Measurements from ENCODE around the gene TANC1. TPM values are rescaled to one million over a fixed set of nuclear protein-coding genes. Genes with fewer than 3 reads are reported as not detected.

The TANC1 gene
- total and polyA plus RNA-seq, 2 of the 4 experiments (the other 2 are of a cell fraction), result 10.2 to 12.9 TPM

GRCh38 chr2:159080641-159081040, 112.2 kb downstream of the TANC1 start:
- CTCF ChIA-PET, result interaction anchor here (0.6 kb wide), 1 partner anchor 1307 kb away, joined by 6 read pairs; no protein-coding TSS in a partner anchor
- H2BK15ac ChIP-seq (ENCODE audit: low read depth, low read length), result no peak overlapping the region
- no peak for DNase-seq
- peak overlapping the region; percentile 16; the same call in 1 of the 2 replicates for H2AK5ac ChIP-seq (ENCODE audit: low read depth, low read length)
- no peak overlapping the region for H3K4me2 ChIP-seq (ENCODE audit: low read depth, low read length)
- no peak overlapping the region for H2BK20ac ChIP-seq (ENCODE audit: low read depth, low read length)
- ATAC-seq (ENCODE audit: low read depth), result no peak
- H3K4me3 ChIP-seq (ENCODE audit: insufficient read depth, low read depth, low read length), result no peak overlapping the region
- in situ Hi-C loops (cut with MboI; ENCODE audit: low sequenced_read_pairs), result no loop called here
- no peak overlapping the region for H4K91ac ChIP-seq (ENCODE audit: insufficient read depth, low read depth, low read length)
- H2BK120ac ChIP-seq (ENCODE audit: low read depth, low read length), result no peak overlapping the region
- H3K9me1 ChIP-seq (ENCODE audit: insufficient read depth, low read length), result peaks cover 17% of the 10 kb centered on the region
- no peak overlapping the region for H4K5ac ChIP-seq (ENCODE audit: low read depth, low read length)
- peaks cover 13% of the 10 kb centered on the region for H3K4me1 ChIP-seq (ENCODE audit: control insufficient read depth, insufficient read depth, low read length)
- H3K56ac ChIP-seq (ENCODE audit: extremely low read depth, insufficient read depth, low read length), result no peak overlapping the region
- no peaks in the 10 kb centered on the region for H3K36me3 ChIP-seq (ENCODE audit: control insufficient read depth, insufficient read depth, low read length)
- dilution Hi-C loops (cut with HindIII; ENCODE audit: low sequenced_read_pairs, unreplicated experiment), result no loop called here
- no peaks in the 10 kb centered on the region for H3K9me3 ChIP-seq (ENCODE audit: control insufficient read depth, insufficient read depth, low read length)
- peaks cover 19 to 43% of the 10 kb centered on the region in 2 experiments for H3K79me1 ChIP-seq (ENCODE audit: low read depth in 1 of 2, low read length in 2 of 2)
- H3K27me3 ChIP-seq (ENCODE audit: control insufficient read depth, insufficient read depth, low read length), result no peaks in the 10 kb centered on the region
- TF ChIP-seq MAZ (IDR thresholded peaks at IDR 0.05; ENCODE audit: borderline replicate concordance, low read depth, low read length) (no peak), RFX5 (IDR thresholded peaks at IDR 0.05; ENCODE audit: low read depth, low read length) (no peak), POLR2A (IDR thresholded peaks at IDR 0.05; ENCODE audit: low read depth, low read length) (no peak), USF2 (IDR thresholded peaks at IDR 0.05; ENCODE audit: low read depth, low read length) (no peak), ELK1 (IDR thresholded peaks at IDR 0.05; ENCODE audit: borderline replicate concordance, low read depth, low read length) (no peak), RCOR1 (IDR thresholded peaks at IDR 0.05; ENCODE audit: insufficient replicate concordance, low read length) (no peak), BHLHE40 (IDR thresholded peaks at IDR 0.05; ENCODE audit: low read depth, low read length) (no peak), RAD21 (IDR thresholded peaks at IDR 0.05; ENCODE audit: low read length) (no peak), CEBPB (IDR thresholded peaks at IDR 0.05; ENCODE audit: low read depth, low read length) (no peak), FOS (IDR thresholded peaks at IDR 0.05; ENCODE audit: low read depth, low read length) (no peak), SMC3 (IDR thresholded peaks at IDR 0.05; ENCODE audit: low read depth, low read length) (no peak)
- H2AK9ac ChIP-seq (replicated peaks; ENCODE audit: low read depth, low read length, poor library complexity), result no peak overlapping the region
- POLR2A ChIA-PET (ENCODE audit: unreplicated experiment), result no interaction called here
- H2AFZ ChIP-seq (replicated peaks; ENCODE audit: low read length, poor library complexity), result no peak overlapping the region
- H3K14ac ChIP-seq (replicated peaks; ENCODE audit: low read depth, low read length), result no peak overlapping the region
- no peak overlapping the region for H4K8ac ChIP-seq (ENCODE audit: low read depth in 2 of 2, low read length in 2 of 2)
- intact Hi-C loops (cut with micrococcal nuclease), result no loop called here
- no peak overlapping the region for H3K18ac ChIP-seq (ENCODE audit: low read depth, low read length)
- no peak overlapping the region for H3K23ac ChIP-seq (ENCODE audit: low read depth, low read length)
- no peak overlapping the region for H3K9ac ChIP-seq (ENCODE audit: low read depth, low read length)
- H4K20me1 ChIP-seq (ENCODE audit: insufficient read depth, low read length), result no peaks in the 10 kb centered on the region
- H2BK5ac ChIP-seq (ENCODE audit: low read depth, low read length, poor library complexity, severe bottlenecking), result no peak overlapping the region
- WGBS, 2 experiments (ENCODE audit: extremely low coverage in 2 of 2, insufficient read length in 1 of 2), result no CpG with 5 or more reads among the region's 6 CpGs
- BruUV-seq (replicated peaks), result no TSS peak
- no peak overlapping the region for H3K4ac ChIP-seq (ENCODE audit: low read depth, low read length)
- no peak overlapping the region for H3K27ac ChIP-seq (ENCODE audit: insufficient read depth, low read length)

Data from IMR-90 (cell line).